ENCODE measurements around the gene TBC1D10A.
"Not testable (repeated sequence)": the region's sequence is repeated elsewhere in the genome, so short reads cannot be mapped to it uniquely, and the experiment has no call there.

Gene TBC1D10A

GRCh38 chr22:30347255-30347892 lies 20.6 kb upstream of the TBC1D10A start:
- no peak for DNase-seq (ENCODE audit: low read depth)

GRCh38 chr22:30344447-30345200 lies 17.9 kb upstream of the TBC1D10A start:
- DNase-seq (ENCODE audit: low read depth): no peak

- DNase-seq (ENCODE audit: low read depth): no peak
Measured at GRCh38 chr22:30340911-30341685, 14.4 kb upstream of the TBC1D10A start.

GRCh38 chr22:30338802-30339201 lies 12.1 kb upstream of the TBC1D10A start:
- DNase-seq (ENCODE audit: low read depth): no peak

DNA sequence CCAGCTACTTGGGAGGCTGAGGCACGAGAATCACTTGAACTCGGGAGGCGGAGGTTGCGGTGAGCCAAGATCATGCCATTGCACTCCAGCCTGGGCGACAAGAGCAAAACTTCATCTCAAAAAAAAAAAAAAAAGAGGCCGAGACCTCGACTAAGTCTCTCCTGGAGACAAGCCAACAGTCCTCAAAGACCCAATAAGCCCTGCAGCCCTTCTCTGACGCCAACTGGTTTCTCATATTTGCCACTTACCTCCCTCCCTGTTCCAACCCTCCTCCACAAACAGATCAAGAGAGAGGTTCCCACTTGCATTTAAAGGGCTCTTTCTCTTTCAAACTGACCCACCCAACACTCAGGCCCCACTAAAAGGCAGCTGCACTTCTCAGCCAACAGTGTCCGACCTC lies 11.6 kb upstream of the TBC1D10A start:
- not testable (repeated sequence) for DNase-seq (ENCODE audit: low read depth)

- no peak for DNase-seq (ENCODE audit: low read depth)
Measured at GRCh38 chr22:30337461-30337778, 10.7 kb upstream of the TBC1D10A start.

GRCh38 chr22:30336752-30337460 lies 10.2 kb upstream of the TBC1D10A start:
- no peak for DNase-seq (ENCODE audit: low read depth)

GRCh38 chr22:30335236-30335635 lies 8.5 kb upstream of the TBC1D10A start:
- DNase-seq (ENCODE audit: low read depth): no peak

GRCh38 chr22:30334646-30335045 lies 7.9 kb upstream of the TBC1D10A start:
- DNase-seq (ENCODE audit: low read depth): no peak

- DNase-seq (ENCODE audit: low read depth): no peak
Measured at GRCh38 chr22:30333707-30334087, 7.0 kb upstream of the TBC1D10A start.

DNA sequence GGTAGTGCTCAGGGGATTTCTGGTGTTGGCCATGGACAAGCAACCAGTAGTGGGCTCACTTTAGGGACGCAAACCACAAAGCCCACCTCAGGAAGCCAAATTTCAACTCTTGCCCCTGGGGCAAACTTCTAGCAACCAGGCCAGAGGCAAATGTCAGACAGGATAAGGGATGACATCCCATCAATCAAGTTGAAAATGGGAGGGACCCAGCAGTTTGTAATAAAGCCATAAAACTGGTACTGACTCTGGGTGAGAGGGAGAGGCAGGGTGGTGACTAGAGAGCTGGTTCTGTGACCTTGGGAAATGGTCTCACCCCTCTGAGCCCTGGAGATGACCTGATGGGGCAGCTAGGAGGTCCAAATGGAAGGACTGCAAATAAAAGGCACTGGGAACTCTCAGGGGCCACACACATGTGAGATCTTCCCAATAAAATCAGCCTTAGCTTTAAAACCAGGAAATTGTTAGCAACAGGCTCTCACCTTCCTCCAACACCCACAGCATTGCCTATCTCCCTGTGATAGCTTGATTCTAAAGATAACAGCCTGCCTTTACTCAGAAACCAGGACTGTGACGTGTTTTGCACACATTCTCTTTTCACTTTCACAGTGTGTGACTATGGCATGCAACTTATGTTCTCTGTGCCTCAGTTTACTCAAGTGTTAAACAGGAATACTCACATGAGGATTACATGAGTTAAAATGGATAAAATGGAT lies 6.4 kb upstream of the TBC1D10A start:
- no peak for DNase-seq (ENCODE audit: low read depth)

DNA sequence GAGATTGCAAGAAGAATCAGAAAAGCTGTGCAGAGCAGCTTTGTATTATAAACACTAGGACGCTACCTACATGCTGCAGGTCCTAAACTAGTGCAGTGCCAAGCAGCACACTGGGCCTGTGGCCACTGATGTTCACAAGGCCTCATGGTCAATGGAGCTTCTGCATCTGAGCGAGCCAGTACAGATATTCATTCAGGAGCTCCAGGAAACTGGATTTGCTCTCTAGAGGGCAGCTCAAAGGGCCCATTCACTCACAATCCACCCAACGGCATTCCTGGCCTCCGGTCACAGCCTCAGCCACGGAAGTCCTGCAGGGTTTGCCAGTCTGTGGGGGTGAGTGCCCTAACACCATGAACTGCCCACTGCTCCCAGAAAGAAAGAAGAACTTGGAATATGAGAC lies 5.8 kb upstream of the TBC1D10A start:
- DNase-seq (ENCODE audit: low read depth): no peak

DNA sequence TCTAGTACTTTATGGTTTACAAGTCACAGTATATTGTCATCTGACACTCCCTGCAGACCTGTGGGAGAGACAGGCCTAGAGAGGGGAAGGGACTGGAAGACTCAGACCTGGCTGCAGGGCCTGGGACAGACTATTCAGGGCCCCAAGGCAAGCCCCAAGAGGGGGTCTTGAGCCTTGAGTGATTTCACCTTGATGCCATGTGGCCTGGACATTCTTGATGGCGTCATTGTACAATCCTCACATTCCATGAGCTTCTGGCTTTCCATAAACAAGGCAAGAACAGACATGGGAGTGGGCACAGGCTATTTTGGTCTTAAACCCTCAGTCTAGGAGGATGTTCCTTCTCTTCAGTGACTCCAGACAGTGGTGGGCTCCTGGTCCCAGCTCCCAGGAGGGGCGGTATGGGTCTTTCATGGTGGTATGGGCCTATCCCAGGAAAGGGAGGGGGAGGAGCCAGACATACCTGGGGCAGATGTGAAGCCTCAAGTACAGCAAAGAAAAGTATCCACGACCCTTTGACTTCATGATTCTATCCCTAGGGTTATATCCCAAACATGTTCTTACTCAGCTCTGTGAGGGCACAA lies 1.8 kb upstream of the TBC1D10A start:
- no peak for DNase-seq (ENCODE audit: low read depth)

GRCh38 chr22:30327864-30328345 lies 1.2 kb upstream of the TBC1D10A start:
- DNase-seq (ENCODE audit: low read depth): no peak

- no peak for DNase-seq (ENCODE audit: low read depth)
Measured at GRCh38 chr22:30326255-30326705, 461 bp downstream of the TBC1D10A start.

GRCh38 chr22:30325724-30326254 lies 952 bp downstream of the TBC1D10A start:
- no peak for DNase-seq (ENCODE audit: low read depth)

DNA sequence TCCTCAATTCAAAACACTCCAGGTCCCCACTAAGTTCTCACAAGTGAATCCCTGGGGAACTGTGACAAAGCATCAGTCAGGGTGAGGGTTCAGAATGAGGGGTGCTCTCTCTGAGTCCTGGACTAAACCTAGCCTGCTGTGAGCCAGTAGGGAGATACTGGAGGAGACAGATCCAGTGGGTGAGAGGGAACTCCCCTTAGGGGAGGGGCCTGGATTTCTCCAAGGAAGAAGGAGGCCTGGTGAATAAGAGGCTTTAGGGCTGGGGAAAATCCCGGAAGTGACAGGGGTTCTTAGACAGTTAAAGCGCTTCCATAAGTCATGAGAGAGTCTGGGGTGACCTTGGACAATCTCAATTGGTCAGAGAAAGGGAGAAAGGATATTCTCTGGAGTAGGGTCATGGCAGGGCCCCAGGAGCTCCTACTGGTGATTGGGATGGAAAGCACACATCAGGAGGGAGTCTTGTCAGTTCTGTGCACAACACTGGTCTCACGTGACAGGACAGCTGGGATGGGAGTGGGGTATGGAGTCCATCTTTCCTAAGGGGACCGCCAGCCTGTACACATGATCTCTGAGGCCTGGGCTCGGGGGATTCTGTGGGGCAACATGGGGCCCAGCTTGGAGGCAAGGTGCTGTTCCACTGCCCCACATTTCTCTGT lies 1.5 kb downstream of the TBC1D10A start:
- DNase-seq (ENCODE audit: low read depth): no peak

DNA sequence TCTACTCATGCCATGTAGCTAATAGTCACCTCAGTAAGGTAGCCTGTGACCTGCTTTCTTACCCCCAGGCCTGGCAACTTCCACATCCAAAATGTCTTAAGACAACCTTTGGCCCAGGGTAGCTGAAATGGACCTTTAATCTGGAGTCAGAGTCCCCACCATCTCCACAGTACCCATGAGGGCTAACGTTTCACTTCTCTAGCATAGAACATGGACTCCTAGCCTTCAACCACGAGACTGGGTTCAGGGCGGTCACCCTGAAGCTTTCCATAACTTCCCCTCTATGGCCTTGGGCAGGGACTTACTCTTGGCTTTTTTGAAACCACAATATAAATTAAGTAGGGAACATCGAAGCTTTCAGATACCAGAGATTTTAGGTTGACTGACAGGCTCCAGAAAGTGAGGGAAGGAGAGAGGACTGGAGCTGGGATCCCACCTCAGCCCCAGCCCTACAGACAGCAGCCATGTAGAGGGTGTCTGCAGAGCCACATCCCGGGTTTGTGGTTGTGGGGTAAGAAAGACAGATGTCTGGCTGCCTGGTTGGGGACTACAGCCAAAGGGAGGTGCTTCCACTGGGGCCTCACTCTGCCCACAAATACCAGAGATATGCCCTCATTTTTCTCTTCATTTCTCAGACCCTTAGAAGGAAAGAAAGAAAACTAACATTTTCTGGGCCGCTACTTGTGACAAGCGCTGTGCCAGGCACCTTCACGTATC lies 2.6 kb downstream of the TBC1D10A start:
- no peak for DNase-seq (ENCODE audit: low read depth)

DNA sequence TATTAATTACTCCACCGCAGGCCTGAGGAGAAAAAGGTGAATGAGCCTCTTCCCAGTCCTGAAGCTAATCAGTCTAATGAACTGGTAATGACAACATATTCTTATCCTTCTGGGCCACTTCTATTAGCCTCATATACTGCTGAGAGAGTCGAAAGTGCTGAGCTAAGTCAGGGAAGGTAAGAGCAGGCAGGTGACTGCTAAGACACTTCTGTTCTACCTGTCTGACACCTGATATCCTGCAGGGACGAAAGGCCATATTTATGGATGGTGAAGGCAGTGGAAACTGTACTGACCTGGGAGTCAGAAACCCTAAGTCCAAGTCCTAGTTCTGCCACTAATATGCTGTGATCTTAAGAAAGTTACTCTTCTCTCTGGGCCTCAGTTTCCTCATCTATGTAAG lies 3.5 kb downstream of the TBC1D10A start:
- no peak for DNase-seq (ENCODE audit: low read depth)

DNA sequence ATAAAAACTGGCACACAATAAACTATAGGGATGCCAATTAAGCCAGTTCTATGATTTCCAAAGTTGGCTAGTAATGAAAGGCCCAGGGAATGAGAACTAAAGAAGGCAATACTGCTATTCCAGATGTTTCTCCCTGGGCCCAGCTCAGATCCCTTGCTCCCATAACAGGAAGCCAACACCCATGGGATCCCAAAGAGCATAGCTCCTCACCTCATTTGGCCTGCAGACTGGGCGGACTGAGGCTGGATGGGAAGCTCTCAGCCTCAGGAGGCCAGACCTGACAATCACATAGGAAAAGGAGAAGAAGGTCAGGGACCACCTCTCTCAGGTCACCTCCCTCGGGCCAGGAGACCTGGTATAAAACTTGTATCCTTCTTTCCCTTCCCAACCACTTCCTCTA lies 5.3 kb downstream of the TBC1D10A start:
- no peak for DNase-seq (ENCODE audit: low read depth)
